Measurements from ENCODE around the gene TEP1.

The TEP1 gene

GRCh38 chr14:20391505-20391904, 21.8 kb downstream of the TEP1 start:
- Histone ChIP-seq H3K27ac (replicated peaks) (no peak overlapping the region), H3K4me3 (replicated peaks; ENCODE audit: insufficient read depth, low read length) (no peak overlapping the region), H3K27me3 (ENCODE audit: insufficient read depth, poor library complexity, severe bottlenecking) (no peaks in the 10 kb centered on the region)
- no peak for DNase-seq (ENCODE audit: low read depth in 1 of 2, low spot score in 1 of 2)
- TF ChIP-seq CTCF (IDR thresholded peaks at IDR 0.05; ENCODE audit: insufficient read depth, low read length) = no peak
- TF ChIP-seq SPI1 (IDR thresholded peaks at IDR 0.05; ENCODE audit: borderline replicate concordance, low read depth) = no peak
- no peak for TF ChIP-seq GABPA (IDR thresholded peaks at IDR 0.05; ENCODE audit: low read depth)
- TF ChIP-seq, protein P1, sequence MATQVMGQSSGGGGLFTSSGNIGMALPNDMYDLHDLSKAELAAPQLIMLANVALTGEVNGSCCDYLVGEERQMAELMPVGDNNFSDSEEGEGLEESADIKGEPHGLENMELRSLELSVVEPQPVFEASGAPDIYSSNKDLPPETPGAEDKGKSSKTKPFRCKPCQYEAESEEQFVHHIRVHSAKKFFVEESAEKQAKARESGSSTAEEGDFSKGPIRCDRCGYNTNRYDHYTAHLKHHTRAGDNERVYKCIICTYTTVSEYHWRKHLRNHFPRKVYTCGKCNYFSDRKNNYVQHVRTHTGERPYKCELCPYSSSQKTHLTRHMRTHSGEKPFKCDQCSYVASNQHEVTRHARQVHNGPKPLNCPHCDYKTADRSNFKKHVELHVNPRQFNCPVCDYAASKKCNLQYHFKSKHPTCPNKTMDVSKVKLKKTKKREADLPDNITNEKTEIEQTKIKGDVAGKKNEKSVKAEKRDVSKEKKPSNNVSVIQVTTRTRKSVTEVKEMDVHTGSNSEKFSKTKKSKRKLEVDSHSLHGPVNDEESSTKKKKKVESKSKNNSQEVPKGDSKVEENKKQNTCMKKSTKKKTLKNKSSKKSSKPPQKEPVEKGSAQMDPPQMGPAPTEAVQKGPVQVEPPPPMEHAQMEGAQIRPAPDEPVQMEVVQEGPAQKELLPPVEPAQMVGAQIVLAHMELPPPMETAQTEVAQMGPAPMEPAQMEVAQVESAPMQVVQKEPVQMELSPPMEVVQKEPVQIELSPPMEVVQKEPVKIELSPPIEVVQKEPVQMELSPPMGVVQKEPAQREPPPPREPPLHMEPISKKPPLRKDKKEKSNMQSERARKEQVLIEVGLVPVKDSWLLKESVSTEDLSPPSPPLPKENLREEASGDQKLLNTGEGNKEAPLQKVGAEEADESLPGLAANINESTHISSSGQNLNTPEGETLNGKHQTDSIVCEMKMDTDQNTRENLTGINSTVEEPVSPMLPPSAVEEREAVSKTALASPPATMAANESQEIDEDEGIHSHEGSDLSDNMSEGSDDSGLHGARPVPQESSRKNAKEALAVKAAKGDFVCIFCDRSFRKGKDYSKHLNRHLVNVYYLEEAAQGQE (IDR thresholded peaks at IDR 0.05; ENCODE audit: insufficient replicate concordance, low read depth) = no peak
- TF ChIP-seq POLR2AphosphoS5 (IDR thresholded peaks at IDR 0.05; ENCODE audit: low read depth) = no peak

- Histone ChIP-seq H3K4me3 (replicated peaks; ENCODE audit: insufficient read depth, low read length) (no peak overlapping the region), H3K27me3 (ENCODE audit: insufficient read depth, poor library complexity, severe bottlenecking) (no peaks in the 10 kb centered on the region), H3K27ac (replicated peaks) (peak overlapping the region; percentile 45; the same call in 1 of the 2 replicates)
- no peak for DNase-seq (ENCODE audit: low read depth in 1 of 2, low spot score in 1 of 2)
- TF ChIP-seq, protein P1 (IDR thresholded peaks at IDR 0.05; ENCODE audit: insufficient replicate concordance, low read depth) = no peak
- TF ChIP-seq POLR2AphosphoS5 (IDR thresholded peaks at IDR 0.05; ENCODE audit: low read depth) = no peak
- TF ChIP-seq GABPA (IDR thresholded peaks at IDR 0.05; ENCODE audit: low read depth) = no peak
- TF ChIP-seq SPI1 (IDR thresholded peaks at IDR 0.05; ENCODE audit: borderline replicate concordance, low read depth) = no peak
- no peak for TF ChIP-seq CTCF (IDR thresholded peaks at IDR 0.05; ENCODE audit: insufficient read depth, low read length)
Measured at GRCh38 chr14:20388159-20388558, 25.1 kb downstream of the TEP1 start.

GRCh38 chr14:20387576-20387975, 25.7 kb downstream of the TEP1 start:
- H3K4me3 ChIP-seq (replicated peaks; ENCODE audit: insufficient read depth, low read length) = no peak overlapping the region
- TF ChIP-seq POLR2AphosphoS5 (IDR thresholded peaks at IDR 0.05; ENCODE audit: low read depth) = no peak
- peak; percentile 80; the same call in 1 of the 2 replicates for TF ChIP-seq SPI1 (IDR thresholded peaks at IDR 0.05; ENCODE audit: borderline replicate concordance, low read depth)
- no peak for TF ChIP-seq GABPA (IDR thresholded peaks at IDR 0.05; ENCODE audit: low read depth)
- no peak for TF ChIP-seq CTCF (IDR thresholded peaks at IDR 0.05; ENCODE audit: insufficient read depth, low read length)
- TF ChIP-seq, protein P1 (IDR thresholded peaks at IDR 0.05; ENCODE audit: insufficient replicate concordance, low read depth) = no peak
- peak; percentile 51 to 83 for DNase-seq (ENCODE audit: low read depth in 1 of 2, low spot score in 1 of 2)
- H3K27me3 ChIP-seq (ENCODE audit: insufficient read depth, poor library complexity, severe bottlenecking) = no peaks in the 10 kb centered on the region
- peak overlapping the region; percentile 45 for H3K27ac ChIP-seq (replicated peaks)

Data from HL-60 (cell line).